ENCODE results near the gene FN3KRP.

GRCh38 chr17:82685291-82685690 is 31.2 kb upstream of the FN3KRP start:
- no peak for TF ChIP-seq CTCF (IDR thresholded peaks at IDR 0.05)
- TF ChIP-seq POLR2AphosphoS5 (IDR thresholded peaks at IDR 0.05; ENCODE audit: insufficient read depth in 1 of 2, low read depth in 1 of 2): no peak
- no peak for TF ChIP-seq POLR2A (IDR thresholded peaks at IDR 0.05)
